ENCODE results near the gene DHRSX.
"Not testable (repeated sequence)": the region's sequence is repeated elsewhere in the genome, so short reads cannot be mapped to it uniquely, and the experiment has no call there.

Gene DHRSX

GRCh38 chrX:2242326-2242725 lies 258.4 kb downstream of the DHRSX start:
- no peak for DNase-seq

GRCh38 chrX:2241496-2241895 lies 259.3 kb downstream of the DHRSX start:
- DNase-seq, result not testable (repeated sequence)

- DNase-seq, result not testable (repeated sequence)
Observed at GRCh38 chrX:2240761-2241160, 260.0 kb downstream of the DHRSX start.

GRCh38 chrX:2237976-2238375 lies 262.8 kb downstream of the DHRSX start:
- no peak for DNase-seq

GRCh38 chrX:2231570-2232192 lies 269.1 kb downstream of the DHRSX start:
- no peak for DNase-seq

GRCh38 chrX:2230457-2230856 lies 270.3 kb downstream of the DHRSX start:
- DNase-seq, result no peak

GRCh38 chrX:2228536-2228935 lies 272.2 kb downstream of the DHRSX start:
- DNase-seq, result no peak

- DNase-seq, result no peak
Observed at GRCh38 chrX:2226906-2227656, 273.7 kb downstream of the DHRSX start.

GRCh38 chrX:2226182-2226581 lies 274.6 kb downstream of the DHRSX start:
- no peak for DNase-seq

- no peak for DNase-seq
Observed at GRCh38 chrX:2224597-2225235, 276.1 kb downstream of the DHRSX start.

- no peak for DNase-seq
Observed at GRCh38 chrX:2224161-2224560, 276.6 kb downstream of the DHRSX start.

GRCh38 chrX:2220829-2221567 lies 279.8 kb downstream of the DHRSX start:
- no peak for DNase-seq

- no peak for DNase-seq
Observed at GRCh38 chrX:2220296-2220695, 280.5 kb downstream of the DHRSX start.

GRCh38 chrX:2214138-2214823 lies 286.5 kb downstream of the DHRSX start:
- DNase-seq, result not testable (repeated sequence)

GRCh38 chrX:2211667-2212066 lies 289.1 kb downstream of the DHRSX start:
- not testable (repeated sequence) for DNase-seq

- no peak for DNase-seq
Observed at GRCh38 chrX:2193273-2193592, 307.5 kb downstream of the DHRSX start.

GRCh38 chrX:2192584-2193272 lies 308.0 kb downstream of the DHRSX start:
- no peak for DNase-seq

GRCh38 chrX:2188840-2189239 lies 311.9 kb downstream of the DHRSX start:
- DNase-seq, result no peak

- DNase-seq, result no peak
Observed at GRCh38 chrX:2188330-2188792, 312.4 kb downstream of the DHRSX start.

GRCh38 chrX:2187352-2188115 lies 313.2 kb downstream of the DHRSX start:
- no peak for DNase-seq

- no peak for DNase-seq
Observed at GRCh38 chrX:2185341-2186082, 315.3 kb downstream of the DHRSX start.

Data from RPMI8226 (cell line).